PFSK-1 (cell line): ENCODE results near the gene CELF5.

ENCODE experiments used
- FOXP2 ChIP-seq: optimal IDR thresholded peaks from 2 replicates; pipeline ENCODE3; 2011; ENCODE audit warnings: borderline replicate concordance, control low read depth, inconsistent platforms; ENCODE audit not compliant: insufficient read depth; ENCODE audit errors: extremely low read length, extremely low read depth
- POLR2AphosphoS5 ChIP-seq: IDR thresholded peaks from 2 replicates; pipeline ENCODE4 v1.6.1; 2012; ENCODE audit warnings: low read depth, mild to moderate bottlenecking, control low read depth, low read length, moderate library complexity
- SIN3A ChIP-seq: IDR thresholded peaks from 2 replicates; pipeline ENCODE4 v1.6.1; 2012; ENCODE audit warnings: mild to moderate bottlenecking, low read length, moderate library complexity, borderline replicate concordance; ENCODE audit not compliant: insufficient read depth
- TAF1 ChIP-seq: IDR thresholded peaks from 2 replicates; pipeline ENCODE4 v1.6.1; 2012; ENCODE audit warnings: low read length, control low read depth, borderline replicate concordance; ENCODE audit not compliant: insufficient read depth
- TF ChIP-seq, protein P1 (sequence below), 2 experiments: IDR thresholded peaks; 2 replicates each; pipeline versions ENCODE4 v1.6.1 to v1.8.0; 2011 to 2012; ENCODE audit warnings: low read depth in 2 of 2, low read length in 2 of 2, control low read depth in 1 of 2, inconsistent platforms in 1 of 2, mild to moderate bottlenecking in 1 of 2, moderate library complexity in 1 of 2; ENCODE audit not compliant: insufficient read depth in 1 of 2

CELF5 gene

DNA sequence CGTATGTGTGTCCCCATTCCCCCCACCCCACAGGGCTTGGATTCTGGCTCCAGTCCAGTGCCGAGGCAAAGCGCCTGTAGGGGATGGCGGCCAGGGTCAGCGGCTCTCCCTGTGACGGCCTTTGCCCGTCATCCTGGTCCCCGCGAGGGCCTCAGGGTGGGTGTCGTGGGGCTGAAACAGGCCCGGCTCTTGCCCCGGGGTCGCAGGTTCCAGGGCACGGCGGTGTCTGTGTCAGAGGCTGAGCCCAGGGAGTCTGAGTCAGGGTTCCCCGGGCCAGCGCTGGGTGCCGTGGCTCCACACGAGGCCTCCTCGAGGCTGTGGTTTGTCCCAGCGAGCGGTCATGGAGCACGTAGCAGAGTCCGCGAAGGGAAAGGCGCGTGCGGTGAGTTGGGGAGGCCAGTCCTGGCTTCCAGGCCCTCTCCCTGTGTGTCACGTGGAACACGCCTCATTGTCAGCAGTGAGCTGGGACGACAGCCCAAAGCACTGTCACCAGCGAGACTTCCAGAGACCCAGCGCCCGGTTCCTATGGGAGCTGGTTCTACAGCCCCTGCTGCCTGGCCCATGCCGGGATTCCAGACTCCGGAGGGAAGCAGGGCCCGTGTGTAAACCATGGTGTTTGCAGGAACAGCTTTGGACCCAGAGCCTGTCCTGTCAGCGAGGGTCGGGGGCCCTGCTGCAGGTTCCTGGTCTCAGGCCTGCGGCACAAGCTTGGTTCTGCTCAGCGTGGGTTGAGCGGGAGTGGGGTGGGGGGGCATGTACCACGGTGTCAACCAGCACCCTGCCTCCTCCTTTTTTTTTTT lies 25.4 kb upstream of the CELF5 start:
- TF ChIP-seq SIN3A (no peak), TAF1 (no peak), POLR2AphosphoS5 (no peak), FOXP2 (no peak)
- TF ChIP-seq, protein P1, sequence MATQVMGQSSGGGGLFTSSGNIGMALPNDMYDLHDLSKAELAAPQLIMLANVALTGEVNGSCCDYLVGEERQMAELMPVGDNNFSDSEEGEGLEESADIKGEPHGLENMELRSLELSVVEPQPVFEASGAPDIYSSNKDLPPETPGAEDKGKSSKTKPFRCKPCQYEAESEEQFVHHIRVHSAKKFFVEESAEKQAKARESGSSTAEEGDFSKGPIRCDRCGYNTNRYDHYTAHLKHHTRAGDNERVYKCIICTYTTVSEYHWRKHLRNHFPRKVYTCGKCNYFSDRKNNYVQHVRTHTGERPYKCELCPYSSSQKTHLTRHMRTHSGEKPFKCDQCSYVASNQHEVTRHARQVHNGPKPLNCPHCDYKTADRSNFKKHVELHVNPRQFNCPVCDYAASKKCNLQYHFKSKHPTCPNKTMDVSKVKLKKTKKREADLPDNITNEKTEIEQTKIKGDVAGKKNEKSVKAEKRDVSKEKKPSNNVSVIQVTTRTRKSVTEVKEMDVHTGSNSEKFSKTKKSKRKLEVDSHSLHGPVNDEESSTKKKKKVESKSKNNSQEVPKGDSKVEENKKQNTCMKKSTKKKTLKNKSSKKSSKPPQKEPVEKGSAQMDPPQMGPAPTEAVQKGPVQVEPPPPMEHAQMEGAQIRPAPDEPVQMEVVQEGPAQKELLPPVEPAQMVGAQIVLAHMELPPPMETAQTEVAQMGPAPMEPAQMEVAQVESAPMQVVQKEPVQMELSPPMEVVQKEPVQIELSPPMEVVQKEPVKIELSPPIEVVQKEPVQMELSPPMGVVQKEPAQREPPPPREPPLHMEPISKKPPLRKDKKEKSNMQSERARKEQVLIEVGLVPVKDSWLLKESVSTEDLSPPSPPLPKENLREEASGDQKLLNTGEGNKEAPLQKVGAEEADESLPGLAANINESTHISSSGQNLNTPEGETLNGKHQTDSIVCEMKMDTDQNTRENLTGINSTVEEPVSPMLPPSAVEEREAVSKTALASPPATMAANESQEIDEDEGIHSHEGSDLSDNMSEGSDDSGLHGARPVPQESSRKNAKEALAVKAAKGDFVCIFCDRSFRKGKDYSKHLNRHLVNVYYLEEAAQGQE (IDR thresholded peaks at IDR 0.05; ENCODE audit: insufficient read depth in 1 of 2, low read depth in 2 of 2, low read length in 2 of 2) = no peak

DNA sequence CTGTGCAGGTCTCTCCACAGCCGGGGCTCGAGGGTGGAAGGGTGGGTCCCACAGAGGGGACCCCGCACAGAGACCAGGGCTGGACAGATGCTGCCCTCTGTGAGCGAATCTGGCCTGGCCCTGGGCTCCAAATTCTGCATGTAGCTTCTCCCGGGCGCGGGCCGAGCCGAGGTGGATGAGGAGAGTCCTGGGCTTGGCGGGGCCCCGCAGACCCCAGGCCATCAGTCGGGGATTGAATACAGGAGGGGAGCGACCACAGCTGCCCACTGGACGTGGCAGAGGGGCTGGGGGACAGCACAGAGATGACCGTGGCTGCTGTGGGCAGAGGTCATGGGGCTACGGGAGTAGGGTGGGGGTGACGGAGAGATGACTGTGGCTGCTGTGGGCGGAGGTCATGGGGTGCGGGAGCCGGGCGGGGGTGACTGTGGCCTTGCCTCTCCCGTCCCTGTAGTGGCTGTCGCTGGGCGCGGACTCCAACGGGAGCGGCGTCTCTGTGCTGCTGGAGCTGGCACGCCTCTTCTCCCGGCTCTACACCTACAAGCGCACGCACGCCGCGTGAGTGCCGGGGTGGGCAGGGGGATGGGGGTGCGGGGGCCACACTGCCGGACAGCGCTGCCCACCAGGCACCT lies 23.3 kb upstream of the CELF5 start:
- no peak for TF ChIP-seq FOXP2
- TF ChIP-seq POLR2AphosphoS5 = no peak

DNA sequence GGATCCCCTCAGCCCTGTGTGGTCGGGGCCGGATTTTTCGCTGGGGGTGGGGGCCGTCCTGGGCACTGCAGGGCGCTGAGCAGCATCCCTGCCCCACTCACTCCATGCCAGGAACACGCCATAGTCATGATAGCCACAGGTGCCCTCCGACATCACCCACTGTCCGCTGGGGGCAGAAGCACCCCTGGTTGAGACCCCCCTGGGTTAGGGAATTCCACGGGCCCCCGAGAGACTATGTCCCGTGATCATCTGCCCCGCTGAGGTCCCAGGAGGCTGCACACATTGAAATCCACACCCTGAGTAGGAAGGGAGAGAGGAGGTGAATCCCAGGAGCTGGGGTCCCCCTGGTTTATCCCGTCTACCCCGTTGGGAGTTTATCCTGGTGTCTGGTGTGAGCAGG lies 22.6 kb upstream of the CELF5 start:
- TF ChIP-seq, protein P1 (IDR thresholded peaks at IDR 0.05; ENCODE audit: insufficient read depth in 1 of 2, low read depth in 2 of 2, low read length in 2 of 2) = no peak
- TF ChIP-seq FOXP2 = no peak
- no peak for TF ChIP-seq POLR2AphosphoS5
- no peak for TF ChIP-seq TAF1
- TF ChIP-seq SIN3A = no peak

DNA sequence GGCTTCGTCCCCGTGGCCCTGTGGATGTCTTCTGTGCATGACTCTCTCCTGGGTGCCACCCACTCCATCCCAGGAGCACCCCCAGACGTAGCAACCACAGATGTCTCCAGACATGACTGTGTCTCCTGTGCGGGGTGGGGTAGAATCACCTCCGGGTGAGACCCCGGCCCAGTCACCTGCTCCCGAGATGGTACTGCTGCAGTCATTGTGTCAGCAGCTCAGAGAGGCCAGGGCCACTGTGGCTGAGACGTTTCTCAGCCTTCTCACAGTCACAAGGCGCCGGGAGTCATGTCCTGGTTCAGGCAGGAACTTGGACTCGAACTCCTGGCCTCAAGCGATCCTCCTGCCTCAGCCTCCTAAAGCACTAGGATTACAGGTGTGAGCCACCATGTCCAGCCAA lies 22.1 kb upstream of the CELF5 start:
- TF ChIP-seq SIN3A (no peak), POLR2AphosphoS5 (no peak), FOXP2 (no peak), TAF1 (no peak)
- TF ChIP-seq, protein P1 (IDR thresholded peaks at IDR 0.05; ENCODE audit: insufficient read depth in 1 of 2, low read depth in 2 of 2, low read length in 2 of 2) = no peak

DNA sequence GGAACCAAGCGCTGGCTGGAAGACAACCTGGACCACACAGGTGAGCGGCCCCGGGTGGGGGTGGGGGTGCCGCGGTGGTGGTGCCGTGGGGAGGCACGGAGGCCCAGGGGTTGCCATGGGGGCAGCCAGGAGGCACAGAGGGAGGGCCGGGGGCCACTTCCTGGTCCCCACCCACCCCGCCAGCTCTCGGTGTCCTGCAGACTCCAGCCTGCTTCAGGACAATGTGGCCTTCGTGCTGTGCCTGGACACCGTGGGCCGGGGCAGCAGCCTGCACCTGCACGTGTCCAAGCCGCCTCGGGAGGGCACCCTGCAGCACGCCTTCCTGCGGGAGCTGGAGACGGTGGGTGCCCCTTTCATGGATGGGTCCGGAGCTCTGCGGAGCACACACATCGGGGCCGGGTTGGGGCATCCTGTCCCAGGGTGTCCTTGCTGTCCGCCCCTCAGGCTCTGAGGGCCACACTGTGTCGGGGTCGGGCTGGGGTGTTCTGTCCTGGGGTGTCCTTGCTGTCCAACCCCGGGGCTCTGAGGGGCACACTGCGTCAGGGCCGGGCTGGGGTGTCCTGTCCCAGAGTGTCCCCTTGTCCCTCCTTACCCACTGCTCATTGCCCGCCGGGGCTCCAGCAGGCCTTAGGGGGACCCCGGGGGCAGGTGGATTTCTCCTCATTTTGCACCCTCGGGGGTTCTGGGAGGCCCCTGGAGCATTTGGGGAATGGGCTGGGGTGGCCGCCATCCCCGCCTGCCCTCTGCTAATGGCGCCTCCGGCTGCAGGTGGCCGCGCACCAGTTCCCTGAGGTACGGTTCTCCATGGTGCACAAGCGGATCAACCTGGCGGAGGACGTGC lies 20.4 kb upstream of the CELF5 start:
- no peak for TF ChIP-seq SIN3A
- no peak for TF ChIP-seq POLR2AphosphoS5
- TF ChIP-seq TAF1 = no peak
- TF ChIP-seq FOXP2 = no peak
- TF ChIP-seq, protein P1 (IDR thresholded peaks at IDR 0.05; ENCODE audit: insufficient read depth in 1 of 2, low read depth in 2 of 2, low read length in 2 of 2) = no peak
